NCI-H1417 (cell line): Measurements from ENCODE around the gene CAMK2G.
"Not testable (repeated sequence)": the region's sequence is repeated elsewhere in the genome, so short reads cannot be mapped to it uniquely, and the experiment has no call there.

ENCODE experiments used
- DNase-seq, 3 experiments: peaks; one replicate each; lab custom pipeline; 2025; lab: John Stamatoyannopoulos, UW

The CAMK2G gene

DNA sequence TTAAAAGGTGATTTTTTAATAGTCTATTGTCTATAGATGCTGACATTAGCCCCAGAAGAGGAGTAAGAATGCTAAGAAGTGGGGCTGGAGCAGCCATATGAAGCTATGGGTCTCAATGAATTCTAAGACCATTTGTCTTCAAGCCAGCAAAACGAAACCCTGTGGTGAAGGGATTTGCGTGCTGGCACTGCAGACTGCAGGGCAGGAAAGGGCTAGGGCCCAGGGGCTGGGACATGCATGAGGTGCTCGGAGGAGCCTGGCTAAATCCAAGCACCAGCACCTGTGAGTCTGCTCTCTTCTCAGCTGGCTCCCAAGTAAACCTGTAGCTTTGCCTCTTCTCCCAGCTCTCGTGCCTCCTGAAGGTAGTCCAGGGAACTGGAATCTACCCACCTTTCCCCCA lies 61.7 kb downstream of the CAMK2G start:
- no peak for DNase-seq

DNA sequence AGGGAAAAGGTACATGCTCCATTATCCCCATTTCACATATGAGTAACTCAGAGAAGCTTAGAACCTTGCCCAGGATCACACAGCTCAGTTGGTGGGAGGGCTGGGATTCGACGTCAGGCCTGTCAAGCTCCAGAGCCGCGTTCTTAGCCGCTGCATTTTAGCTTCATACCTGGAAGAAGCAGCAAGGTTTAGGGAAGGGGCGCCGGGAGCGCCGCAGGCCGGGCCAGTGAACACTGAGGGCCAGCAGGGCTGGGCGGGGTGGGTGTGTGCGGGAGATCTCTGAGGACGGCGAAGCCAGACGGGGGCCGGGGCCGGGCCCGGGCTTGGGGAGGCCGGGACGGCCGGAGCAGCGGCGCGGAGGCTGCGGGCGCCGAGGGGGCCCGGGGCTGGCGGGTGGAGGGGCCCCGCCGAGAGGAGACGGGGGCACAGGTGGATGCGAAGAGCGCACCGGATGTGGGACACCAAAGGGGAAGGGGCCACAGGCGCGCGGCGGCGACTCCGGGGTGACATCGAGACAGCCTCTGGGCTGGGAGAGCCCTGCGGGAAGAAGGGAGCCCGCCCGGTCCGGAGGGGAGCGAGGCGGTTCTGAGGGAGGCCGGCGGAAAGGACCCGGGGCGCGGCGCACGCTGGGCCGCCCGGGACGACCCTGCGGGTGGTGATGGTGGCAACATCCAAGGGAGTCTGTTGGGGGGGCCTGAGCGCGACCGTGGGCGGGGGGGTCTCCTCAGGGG lies 63.5 kb downstream of the CAMK2G start:
- DNase-seq, result peak in 1 of 3 experiments; percentile 49

DNA sequence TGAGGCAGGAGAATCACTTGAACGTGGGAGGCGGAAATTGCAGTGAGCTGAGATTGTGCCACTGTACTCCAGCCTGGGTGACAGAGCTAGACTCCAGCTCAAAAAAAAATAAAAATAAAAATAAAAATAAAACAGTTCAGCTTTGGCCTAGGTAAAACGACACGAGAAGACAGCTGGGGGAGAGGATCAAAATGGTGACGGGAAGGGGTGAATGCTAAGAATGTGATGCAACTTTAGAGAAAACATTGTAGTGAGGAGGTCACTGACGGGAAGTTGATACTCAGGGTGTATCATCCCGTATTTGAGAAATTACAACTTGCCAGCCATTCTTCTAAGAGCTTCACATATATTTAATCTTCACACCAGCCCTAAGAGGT lies 64.0 kb downstream of the CAMK2G start:
- DNase-seq, result no peak

DNA sequence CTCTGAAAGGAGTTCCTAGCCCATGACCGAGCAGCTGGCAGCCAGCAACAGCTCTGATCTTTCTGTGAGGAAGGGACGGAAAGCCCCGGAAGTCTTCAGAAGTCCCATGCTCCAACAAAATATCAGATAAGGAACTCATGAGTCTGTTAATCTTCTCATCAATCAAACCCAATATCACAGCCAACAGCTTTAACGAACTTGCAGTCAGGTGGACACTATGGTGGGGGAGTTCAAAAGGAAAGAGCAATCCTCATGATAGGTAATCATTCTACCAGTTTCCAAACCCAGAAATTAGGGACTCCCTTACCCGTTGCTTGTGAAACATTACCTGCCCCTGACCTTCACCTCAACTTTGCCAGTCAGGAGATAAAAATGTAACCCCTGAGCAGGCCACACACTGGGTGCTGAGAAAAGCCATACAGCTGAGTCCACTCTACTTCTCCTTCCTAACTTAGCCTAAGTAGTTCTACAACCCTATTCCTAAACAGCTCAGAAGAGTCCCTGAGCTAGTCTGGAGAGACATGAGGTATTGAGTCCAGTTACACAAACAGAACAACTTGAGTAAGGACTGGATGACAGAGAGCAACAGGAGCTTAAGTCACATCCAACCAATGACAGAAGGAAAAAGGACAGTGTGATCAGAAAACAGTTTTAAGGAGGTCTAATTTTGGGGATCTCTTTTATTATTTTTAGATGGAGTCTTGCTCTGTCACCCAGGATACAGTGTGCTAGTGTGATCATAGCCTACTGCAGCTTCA lies 65.1 kb downstream of the CAMK2G start:
- no peak for DNase-seq

DNA sequence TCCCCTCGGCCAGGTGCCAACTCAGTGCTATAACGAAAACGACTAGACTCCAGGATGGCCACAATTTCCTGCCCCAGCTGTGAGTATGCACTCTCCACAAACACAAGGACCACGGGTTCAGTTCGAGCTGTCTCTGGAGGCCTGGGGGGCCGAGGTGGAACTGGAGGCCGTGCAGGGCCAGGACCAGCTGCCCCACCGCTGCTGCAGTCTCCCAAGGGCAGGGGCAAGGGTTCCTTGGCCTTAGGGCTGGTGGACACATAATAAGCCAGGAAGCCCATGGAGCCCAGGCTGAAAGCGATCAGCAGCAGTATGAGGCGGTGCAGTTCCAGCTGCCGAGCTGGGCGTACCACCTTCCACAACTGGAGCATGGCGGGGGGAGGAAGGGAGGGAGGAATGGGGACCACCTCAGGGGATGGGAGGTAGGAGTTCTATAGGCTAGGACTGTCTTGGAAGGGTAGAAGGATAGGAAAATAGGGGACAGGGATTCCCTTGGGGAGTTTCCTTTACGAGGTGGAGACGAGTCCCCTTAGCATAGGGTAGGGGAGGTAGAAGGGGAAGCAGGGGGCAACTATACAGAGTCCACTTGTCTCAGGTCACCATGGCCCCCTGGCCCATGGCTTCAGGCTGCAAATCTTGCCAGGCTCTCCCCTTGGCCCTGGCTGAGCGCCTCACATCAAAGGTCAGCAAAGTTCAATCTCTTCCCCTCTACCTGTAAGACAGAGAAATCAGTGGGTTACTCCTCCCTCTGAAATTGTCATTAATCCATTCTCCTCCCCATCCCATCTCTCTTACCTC lies 66.1 kb downstream of the CAMK2G start:
- DNase-seq, result no peak

DNA sequence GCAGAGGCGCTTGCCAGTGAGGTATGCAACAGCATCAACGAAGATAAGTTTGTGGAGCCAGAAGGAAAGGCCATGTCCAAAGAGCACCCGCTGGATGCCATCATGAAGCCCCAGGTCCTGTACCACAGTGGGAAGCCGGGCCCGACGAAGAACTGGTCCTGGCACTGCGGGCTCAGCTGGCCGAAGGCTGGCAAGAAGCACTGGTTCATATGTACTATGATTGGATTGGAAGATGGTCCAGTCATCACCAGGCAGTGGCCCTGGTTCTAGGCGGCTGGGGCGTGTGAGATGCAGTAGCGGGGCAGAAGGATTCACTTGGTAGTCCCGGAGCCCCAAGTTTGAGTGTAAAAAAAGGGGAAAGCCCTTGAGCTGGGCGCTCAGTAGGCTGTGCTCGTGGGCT lies 66.9 kb downstream of the CAMK2G start:
- DNase-seq, result no peak

DNA sequence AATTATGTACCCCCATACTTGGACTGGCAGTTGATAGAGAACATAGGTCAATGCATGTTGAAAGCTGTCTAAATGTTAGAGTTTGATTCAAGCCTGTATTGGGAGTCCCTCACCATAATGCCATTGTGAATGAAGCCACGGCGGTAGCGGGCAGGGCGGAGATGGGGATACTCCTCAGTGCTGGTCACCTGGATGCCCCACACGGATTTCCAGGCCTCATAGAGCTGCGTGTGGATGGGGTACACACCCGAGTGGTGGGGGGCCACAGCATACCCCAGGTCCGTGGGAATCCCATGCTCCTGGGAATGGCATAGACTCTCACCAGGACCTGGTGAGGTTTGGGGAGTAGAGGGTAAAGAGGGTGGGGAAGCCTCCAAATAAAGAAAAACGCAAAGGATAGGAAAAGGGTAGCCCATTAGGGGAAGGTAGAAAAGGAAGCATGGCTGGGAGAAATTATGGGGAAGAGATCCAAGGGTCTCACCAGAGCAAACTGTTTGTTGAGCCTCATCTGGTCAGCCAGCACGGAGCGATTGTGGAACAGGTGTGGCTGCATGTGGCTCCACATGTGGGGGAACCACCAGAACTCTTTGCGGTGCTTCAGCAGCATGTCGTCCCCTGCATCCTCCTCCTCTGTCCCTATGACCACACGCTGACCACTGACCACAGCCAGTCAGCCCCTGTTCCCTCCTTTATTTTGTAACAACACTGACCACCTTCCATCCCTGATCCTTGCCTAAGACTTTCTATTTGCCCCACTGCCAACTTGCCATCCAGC lies 68.0 kb downstream of the CAMK2G start:
- DNase-seq, result no peak

DNA sequence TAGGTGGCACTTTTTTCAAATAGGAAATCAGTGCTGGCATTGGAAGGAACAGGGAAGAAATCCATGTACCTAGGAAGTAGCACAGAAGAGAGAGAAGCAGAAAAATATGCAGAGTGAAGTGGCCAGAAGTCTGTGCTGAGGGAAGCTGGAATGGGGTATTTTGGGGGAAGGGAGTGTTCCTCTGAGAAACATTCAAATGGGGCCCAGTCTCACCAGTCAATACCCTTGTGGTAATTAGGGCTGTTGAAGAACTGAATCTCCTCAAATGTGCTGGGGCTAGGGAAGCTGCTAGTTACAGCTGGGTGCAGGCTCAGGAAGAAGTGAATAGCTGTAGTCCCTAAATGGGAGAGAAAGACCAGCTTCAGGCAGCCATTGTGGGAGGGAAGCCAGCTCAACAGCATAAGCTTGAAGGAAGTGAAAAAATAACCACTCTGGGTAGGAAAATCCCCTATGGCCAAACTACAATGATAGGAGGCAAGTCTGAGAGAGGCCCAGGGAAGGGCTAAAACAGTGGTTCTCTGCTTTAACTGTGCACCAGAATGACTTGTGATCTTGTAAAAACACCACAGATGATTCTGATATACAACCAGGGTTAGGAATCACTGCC lies 70.6 kb downstream of the CAMK2G start:
- DNase-seq, result no peak

DNA sequence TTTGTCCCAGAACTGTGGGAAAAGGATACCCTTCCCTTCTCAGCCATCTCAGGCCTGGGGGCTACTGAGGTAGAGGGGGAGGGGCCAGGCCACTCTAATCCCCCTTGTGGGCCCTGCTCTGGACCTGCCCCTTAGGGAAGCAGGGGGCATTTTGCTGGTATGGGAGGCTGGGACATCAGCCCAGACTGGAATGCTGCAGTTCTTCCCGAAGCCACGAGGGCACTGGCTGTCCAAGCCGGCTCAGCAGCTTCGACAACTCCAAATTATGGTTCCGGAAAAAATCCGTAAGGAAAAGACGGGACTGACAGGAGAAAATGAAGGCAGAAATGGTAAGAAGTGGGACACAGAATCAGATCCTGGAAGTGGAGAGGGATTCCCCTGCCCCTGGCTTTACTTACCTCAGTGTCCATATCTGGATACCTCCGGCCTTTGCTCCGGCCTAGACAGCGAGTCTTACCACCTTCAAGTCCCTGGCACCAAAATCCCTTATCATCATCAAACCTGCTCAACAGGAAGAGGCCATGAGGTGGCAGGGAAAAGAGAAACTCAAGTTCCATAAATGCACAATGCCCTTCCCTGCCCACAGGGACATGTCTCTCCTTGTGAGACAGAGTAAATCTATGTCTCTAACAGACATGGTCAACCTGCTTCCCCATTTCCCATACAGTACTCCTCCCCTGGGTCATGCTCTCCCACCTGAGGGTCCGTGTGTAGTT lies 71.9 kb downstream of the CAMK2G start:
- no peak for DNase-seq

DNA sequence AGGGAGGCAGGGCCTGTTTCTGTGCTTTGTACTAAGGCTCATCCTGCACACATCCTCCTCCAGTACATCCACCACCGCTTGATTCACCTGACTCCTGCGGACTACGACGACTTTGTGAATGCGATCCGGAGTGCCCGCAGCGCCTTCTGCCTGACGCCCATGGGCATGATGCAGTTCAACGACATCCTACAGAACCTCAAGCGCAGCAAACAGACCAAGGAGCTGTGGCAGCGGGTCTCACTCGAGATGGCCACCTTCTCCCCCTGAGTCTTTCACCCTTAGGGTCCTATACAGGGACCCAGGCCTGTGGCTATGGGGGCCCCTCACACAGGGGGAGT lies 73.1 kb downstream of the CAMK2G start:
- no peak for DNase-seq

DNA sequence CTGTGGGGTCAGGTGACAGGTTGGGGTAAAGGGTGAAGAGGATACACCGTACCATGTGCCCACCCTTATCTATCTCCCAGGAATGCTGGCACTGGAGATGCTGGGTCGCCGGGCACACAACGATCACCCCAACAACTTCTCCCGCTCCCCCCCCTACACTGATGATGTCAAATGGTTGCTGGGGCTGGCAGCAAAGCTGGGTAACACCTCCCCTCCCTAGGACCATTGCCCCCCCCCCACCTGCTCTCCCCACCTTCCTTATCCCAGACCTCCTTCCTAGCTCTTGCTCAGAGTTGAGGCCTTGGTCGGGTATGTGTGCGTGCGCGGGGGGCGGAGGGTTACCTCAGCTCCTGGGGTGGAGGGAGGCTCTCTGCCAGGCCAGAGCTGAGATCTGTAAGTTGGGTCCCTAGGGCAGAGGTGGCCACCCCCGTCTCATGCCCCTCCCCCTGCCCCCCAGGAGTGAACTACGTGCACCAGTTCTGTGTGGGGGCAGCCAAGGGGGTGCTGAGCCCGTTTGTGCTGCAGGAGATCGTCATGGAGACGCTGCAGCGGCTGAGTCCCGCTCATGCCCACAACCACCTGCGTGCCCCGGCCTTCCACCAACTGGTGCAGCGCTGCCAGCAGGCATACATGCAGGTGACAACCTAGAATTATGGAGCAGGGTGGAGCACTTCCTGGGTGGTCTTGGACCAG lies 73.6 kb downstream of the CAMK2G start:
- DNase-seq, result no peak

DNA sequence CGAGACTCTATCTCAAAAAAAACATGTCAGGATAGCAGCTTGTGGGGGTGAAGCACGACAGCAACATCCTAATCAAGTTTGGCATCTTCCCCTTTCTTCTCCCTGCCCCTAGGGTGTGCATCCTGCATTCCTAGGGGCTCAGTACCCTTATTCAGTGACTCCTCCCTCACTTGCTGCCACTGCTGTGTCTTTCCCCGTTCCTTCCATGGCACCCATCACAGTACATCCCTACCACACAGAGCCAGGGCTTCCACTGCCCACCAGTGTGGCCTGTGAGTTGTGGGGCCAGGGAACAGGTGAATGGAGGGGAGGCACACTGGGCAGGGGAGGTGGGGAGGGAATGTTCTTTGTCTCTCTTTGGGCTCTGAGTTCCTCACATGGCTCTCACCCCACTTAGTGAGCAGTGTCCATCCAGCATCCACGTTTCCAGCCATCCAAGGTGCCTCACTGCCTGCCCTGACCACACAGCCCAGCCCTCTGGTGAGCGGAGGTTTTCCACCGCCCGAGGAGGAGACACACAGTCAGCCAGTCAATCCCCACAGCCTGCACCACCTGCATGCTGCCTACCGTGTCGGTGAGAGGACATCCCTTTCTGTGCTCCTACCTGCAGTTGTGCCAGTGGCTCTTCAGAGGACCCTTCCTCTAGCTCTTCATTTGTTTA lies 74.3 kb downstream of the CAMK2G start:
- no peak for DNase-seq

DNA sequence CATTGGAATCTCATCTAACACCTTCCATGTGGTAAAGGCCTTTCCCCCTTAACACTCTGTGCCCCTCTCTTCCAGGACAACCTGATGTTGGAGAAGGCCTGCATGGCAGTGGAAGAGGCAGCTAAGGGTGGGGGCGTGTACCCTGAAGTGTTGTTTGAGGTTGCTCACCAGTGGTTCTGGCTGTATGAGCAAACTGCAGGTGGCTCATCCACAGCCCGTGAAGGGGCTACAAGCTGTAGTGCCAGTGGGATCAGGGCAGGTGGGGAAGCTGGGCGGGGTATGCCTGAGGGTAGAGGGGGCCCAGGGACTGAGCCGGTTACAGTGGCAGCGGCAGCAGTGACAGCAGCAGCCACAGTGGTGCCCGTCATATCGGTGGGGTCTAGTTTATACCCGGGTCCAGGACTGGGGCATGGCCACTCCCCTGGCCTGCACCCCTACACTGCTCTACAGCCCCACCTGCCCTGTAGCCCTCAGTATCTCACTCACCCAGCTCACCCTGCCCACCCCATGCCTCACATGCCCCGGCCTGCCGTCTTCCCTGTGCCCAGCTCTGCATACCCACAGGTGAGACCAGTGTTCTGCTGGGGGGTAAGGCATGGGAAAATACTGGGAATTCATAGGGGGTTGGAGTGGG lies 75.3 kb downstream of the CAMK2G start:
- DNase-seq, result no peak

DNA sequence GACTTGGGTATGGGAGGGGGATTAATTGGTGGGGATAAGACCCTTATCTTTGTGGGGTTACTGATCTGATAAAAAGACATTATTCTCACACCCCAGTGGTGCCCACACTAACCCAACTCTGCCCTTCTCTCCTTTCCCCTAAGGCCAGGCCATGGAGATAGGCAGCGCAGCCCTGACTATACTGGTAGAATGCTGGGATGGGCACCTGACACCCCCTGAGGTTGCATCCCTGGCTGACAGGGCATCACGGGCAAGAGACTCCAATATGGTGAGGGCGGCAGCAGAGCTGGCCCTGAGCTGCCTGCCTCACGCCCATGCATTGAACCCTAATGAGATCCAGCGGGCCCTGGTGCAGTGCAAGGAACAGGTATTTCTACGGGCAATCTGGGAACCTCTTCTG lies 76.3 kb downstream of the CAMK2G start:
- DNase-seq, result no peak

DNA sequence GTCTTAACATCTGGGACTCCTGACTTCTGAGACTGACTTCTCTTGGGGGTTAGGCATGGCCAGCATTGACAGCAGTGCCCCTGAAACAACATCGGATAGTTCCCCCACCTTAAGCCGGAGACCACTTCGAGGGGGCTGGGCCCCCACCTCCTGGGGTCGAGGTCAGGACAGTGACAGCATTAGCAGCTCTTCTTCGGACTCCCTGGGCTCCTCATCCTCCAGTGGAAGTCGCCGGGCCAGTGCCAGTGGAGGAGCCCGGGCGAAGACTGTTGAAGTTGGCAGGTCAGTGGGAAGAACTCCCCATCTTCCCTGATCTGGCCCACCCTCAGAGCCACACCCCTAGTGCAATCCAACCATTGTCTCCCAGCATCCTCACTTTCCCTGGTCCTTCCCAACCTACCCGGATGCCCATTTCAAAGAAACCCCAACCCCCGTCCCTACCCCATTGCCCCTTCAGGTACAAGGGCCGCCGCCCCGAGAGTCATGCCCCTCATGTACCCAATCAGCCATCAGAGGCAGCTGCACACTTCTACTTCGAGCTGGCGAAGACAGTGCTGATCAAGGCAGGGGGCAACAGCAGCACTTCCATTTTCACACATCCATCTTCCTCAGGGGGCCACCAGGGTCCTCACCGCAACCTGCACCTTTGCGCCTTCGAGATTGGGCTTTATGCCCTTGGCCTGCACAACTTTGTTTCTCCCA lies 76.9 kb downstream of the CAMK2G start:
- no peak for DNase-seq

DNA sequence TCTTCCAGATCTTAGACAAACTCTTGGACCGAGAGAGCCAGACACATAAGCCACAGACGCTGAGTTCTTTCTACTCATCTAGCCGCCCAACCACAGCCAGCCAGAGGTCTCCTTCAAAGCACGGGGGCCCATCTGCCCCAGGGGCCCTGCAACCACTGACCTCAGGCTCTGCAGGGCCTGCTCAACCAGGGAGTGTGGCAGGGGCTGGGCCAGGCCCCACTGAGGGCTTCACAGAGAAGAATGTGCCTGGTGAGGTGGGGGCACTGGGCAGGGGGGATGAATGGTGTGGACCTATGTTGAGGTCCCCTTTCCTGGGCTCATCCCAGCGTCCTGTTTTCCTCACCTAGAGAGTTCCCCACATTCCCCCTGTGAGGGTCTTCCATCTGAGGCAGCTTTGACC lies 77.6 kb downstream of the CAMK2G start:
- DNase-seq, result no peak

DNA sequence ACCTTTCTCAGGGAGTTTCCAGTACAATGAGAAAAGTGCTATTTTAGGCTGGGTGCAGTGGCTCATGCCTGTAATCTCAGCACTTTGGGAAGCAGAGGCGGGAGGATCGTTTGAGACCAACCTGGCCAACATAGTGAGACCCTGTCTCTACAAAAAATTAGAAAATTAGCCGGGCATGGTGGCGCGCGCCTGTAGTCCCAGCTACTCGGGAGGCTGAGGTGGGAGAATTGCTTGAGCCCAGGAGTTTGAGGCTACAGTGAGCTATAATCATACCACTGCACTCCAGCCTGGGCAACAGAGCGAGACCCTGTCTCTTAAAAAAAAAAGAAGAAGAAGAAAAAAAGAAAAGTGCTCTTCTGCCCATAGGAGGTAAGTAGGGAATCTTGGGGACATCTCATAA lies 78.3 kb downstream of the CAMK2G start:
- not testable (repeated sequence) for DNase-seq

DNA sequence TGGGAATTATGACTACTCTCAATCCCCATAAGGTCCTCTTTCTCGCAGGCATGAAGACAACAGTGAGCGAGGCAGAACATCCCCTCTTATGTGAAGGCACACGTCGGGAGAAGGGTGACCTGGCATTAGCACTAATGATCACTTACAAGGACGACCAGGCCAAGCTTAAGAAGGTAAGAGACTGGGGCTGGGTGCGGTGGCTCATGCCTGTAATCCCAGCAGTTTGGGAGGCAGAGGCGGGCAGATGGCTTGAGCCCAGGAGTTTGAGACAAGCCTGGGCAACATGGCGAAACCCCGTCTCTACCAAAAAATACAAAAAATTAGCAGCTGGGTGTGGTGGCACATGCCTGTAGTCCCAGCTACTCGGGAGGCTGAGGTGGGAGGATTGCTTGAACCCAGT lies 78.9 kb downstream of the CAMK2G start:
- not testable (repeated sequence) for DNase-seq

DNA sequence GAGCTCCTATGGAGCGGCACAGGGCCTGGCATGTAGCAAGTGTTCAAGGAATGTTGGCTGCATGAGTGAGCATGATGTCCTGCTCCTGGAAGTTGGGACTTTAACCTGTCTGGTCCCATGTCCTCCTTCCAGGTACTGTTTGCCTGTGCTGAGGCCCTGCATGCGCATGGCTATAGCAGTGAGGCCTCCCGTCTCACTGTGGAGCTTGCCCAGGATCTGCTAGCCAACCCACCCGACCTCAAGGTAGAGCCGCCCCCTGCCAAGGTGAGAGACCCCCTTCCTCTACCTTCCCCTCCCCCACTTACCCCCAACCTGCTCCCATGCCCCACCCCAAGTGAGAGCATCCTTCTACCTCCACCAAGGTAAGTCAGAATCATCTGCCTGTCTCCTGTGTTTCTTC lies 80.9 kb downstream of the CAMK2G start:
- DNase-seq, result no peak
